ENCODE results near the gene DPEP1. TPM values are rescaled to one million over a fixed set of nuclear protein-coding genes. Genes with fewer than 3 reads are reported as not detected.
"Not testable (repeated sequence)": the region's sequence is repeated elsewhere in the genome, so short reads cannot be mapped to it uniquely, and the experiment has no call there.

Gene DPEP1
- polyA plus RNA-seq, 1 donor from 2014 or later, result not detected

DNA sequence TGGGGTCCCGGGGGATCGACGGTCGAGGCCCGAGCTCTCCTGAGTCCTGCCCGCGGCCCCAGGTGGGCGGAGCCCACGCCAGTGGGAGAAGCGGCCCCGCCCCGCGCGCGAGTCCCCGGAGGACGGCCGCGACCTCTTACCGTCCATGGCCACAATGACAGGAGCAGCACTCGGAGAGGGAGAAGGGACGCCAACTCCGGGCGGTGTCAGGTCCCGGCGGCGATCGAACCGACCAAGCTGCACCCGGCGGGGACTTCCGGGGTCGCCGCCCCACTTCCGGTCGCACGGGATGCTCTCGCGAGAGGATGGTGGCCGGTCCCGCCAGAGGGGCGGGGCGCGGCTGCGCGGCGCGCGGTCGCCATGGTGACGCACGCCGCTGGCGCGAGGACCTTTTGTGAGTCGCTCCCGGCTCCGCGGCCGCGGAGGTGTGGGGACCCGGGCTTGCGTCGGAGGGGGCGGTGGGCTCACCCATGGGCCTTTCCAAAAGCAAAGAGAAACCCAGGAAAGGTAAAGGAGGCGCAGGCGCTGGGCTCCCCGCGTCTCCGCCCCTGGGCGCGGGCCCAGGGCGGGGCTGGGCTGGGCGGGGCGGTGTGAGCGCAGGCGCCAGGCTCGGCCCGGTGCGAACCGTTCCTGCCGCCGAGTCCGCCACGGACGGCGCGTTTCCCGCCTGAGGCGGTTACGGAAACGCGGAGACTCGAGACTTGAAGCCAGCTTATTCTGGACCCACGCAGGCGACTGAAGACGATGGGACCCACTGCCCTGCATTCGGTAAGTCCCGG, 44.2 kb downstream of the DPEP1 start, which contains the start of the genes CHMP1A and SPATA33:
TSS of gene CHMP1A (minus strand) at position 267 of the 779 bp plus-strand sequence. CDS start at position 147, 120 bp downstream.
TSS of gene SPATA33 (plus strand) at position 395 of the 779 bp plus-strand sequence. CDS start at position 471, 76 bp downstream.
- H3K4me1 Mint-ChIP-seq, result peaks cover 0 to 21% (median 19%) of the 10 kb centered on the region in 3 donors
- H3K27me3 Mint-ChIP-seq, result no peaks in the 10 kb centered on the region
- peak within 1 kb of the TSS; percentile 83 to 95 (median 89) for H3K4me3 Mint-ChIP-seq

DNA sequence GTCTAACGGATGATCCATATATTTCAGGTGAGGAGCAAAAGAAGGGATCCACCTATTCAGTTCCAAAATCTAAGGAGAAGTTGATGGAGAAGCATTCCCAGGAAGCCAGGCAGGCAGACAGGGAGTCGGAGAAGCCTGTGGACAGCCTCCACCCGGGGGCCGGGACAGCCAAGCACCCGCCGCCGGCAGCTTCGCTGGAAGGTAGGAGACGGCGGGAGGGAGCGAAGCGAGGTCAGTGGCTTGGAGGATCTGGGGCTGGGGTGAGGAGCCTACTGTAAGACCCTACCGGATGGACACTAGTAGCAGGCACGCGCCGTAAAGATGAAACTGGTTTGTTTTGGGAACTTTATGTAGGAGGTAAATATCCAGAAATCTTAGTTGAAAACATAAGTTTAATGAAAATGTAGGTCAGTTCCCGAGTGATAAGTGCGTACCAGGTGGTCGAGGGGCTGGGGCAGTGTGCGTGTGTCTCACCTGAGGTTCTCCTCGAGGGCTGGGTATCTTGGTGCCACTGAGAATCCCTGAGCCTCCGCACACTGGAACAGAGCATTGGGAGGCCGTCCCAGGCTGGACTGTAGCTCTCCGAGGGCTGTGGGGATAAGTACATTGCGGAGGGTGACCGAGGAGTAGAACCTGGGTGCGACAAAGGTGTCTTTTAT, 44.9 kb downstream of the DPEP1 start:
- peak overlapping the region; percentile 67 to 93 (median 74) for H3K27ac Mint-ChIP-seq
- peak overlapping the region; percentile 83 to 95 (median 89) for H3K4me3 Mint-ChIP-seq
- peaks cover 1% of the 10 kb centered on the region for H3K36me3 Mint-ChIP-seq
- H3K9me3 Mint-ChIP-seq, result no peaks in the 10 kb centered on the region
- no peaks in the 10 kb centered on the region for H3K27me3 Mint-ChIP-seq
- H3K4me1 Mint-ChIP-seq, result peaks cover 0 to 21% (median 19%) of the 10 kb centered on the region in 3 donors

More for the DNA sequence above, 44.2 kb downstream of the DPEP1 start, which contains the start of the genes CHMP1A and SPATA33:
- Mint-ChIP-seq H3K9me3 (no peaks in the 10 kb centered on the region), H3K36me3 (no peaks in the 10 kb centered on the region), H3K27ac (peak within 1 kb of the TSS; percentile 67 to 93 (median 74))

- Mint-ChIP-seq H3K27ac (peak overlapping the region in 1 of 3 donors; percentile 45), H3K36me3 (peaks cover 3% of the 10 kb centered on the region), H3K9me3 (no peaks in the 10 kb centered on the region), H3K4me3 (peak overlapping the region in 1 of 4 donors; percentile 83), H3K27me3 (no peaks in the 10 kb centered on the region), H3K4me1 (peaks cover 0 to 20% (median 14%) of the 10 kb centered on the region in 3 donors)
Observed at GRCh38 chr16:89660146-89660545, 46.7 kb downstream of the DPEP1 start.

DNA sequence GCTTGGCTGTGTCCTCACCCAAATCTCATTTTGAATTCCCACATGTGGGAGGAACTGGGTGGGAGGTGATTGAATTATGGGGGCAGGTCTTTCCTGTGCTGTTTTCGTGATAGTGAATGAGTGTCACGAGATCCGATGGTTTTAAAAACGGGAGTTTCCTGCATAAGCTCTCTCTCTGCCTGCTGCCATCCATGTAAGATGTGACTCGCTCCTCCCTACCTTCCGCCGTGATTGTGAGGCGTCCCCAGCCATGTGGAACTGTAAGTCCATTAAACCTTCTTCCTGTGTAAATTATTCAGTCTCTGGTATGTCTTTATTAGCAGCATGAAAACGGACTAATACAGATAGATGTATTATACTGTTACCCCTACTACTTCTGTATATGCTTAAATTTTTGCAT, 47.8 kb downstream of the DPEP1 start:
- H3K4me3 Mint-ChIP-seq, result peak overlapping the region in 1 of 4 donors; percentile 59
- peaks cover 0 to 16% (median 9%) of the 10 kb centered on the region in 3 donors for H3K4me1 Mint-ChIP-seq
- peak overlapping the region in 1 of 3 donors; percentile 14 for H3K27ac Mint-ChIP-seq
- no peaks in the 10 kb centered on the region for H3K9me3 Mint-ChIP-seq
- H3K36me3 Mint-ChIP-seq, result peaks cover 3% of the 10 kb centered on the region
- H3K27me3 Mint-ChIP-seq, result no peaks in the 10 kb centered on the region

GRCh38 chr16:89664238-89664637, 50.8 kb downstream of the DPEP1 start:
- H3K4me3 Mint-ChIP-seq, H3K9me3 Mint-ChIP-seq, H3K4me1 Mint-ChIP-seq, H3K36me3 Mint-ChIP-seq, H3K27me3 Mint-ChIP-seq: not testable (repeated sequence)
- peak overlapping the region in 1 of 3 donors; percentile 21 for H3K27ac Mint-ChIP-seq

GRCh38 chr16:89667000-89667399, 53.6 kb downstream of the DPEP1 start:
- H3K27me3 Mint-ChIP-seq, H3K36me3 Mint-ChIP-seq, H3K9me3 Mint-ChIP-seq, H3K27ac Mint-ChIP-seq, H3K4me3 Mint-ChIP-seq, H3K4me1 Mint-ChIP-seq: not testable (repeated sequence)

DNA sequence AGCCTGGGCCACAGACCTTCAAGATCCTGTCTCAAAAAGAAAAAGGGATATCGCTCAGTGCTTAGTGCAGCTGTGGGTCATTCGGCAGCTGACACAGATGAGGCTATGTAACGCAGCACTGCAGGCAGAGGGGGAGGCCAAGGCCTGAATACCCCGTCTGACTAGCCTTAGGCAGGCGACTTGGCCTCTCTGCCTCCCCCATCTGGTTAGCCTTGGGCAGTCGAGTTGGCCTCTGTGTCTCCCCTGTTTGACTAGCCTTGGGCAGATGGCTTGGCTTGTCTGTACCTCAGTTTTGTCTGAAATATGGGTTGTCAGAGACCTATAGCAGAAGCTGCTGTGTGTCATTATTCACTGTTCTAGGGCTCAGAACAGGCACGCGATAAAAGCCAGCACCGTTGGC, 54.2 kb downstream of the DPEP1 start:
- H3K27me3 Mint-ChIP-seq, result no peaks in the 10 kb centered on the region
- peaks cover 0 to 6% (median 2%) of the 10 kb centered on the region in 3 donors for H3K4me1 Mint-ChIP-seq
- no peak overlapping the region for H3K4me3 Mint-ChIP-seq
- no peak overlapping the region for H3K27ac Mint-ChIP-seq
- H3K36me3 Mint-ChIP-seq, result peaks cover 3% of the 10 kb centered on the region
- peaks cover 0 to 2% (median 0%) of the 10 kb centered on the region in 3 donors for H3K9me3 Mint-ChIP-seq

DNA sequence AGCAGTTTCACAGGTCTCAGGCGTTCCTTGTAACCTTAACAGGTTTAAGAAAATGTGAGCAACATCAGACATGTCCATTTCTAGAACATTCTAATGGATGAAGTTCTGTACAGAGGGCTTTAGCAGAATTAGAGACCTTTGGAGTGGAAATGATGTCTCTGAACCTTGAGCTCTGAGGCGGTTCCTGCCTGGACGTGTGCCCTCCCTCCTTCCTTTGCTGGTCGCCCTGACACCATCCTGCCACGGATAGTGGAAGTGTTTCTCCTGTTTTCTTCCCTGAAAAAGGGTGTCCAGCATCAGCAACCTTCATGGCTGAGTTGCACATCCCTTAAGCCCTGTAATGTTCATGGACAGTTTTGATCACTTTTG, 55.3 kb downstream of the DPEP1 start:
- Mint-ChIP-seq H3K4me1 (peaks cover 0 to 4% (median 2%) of the 10 kb centered on the region in 3 donors), H3K9me3 (peaks cover 0 to 2% (median 0%) of the 10 kb centered on the region in 3 donors), H3K27me3 (no peaks in the 10 kb centered on the region), H3K27ac (no peak overlapping the region), H3K4me3 (no peak overlapping the region), H3K36me3 (peaks cover 2% of the 10 kb centered on the region)

- no peaks in the 10 kb centered on the region for H3K36me3 Mint-ChIP-seq
- H3K4me3 Mint-ChIP-seq, result no peak overlapping the region
- H3K9me3 Mint-ChIP-seq, result peaks cover 0 to 2% (median 0%) of the 10 kb centered on the region in 3 donors
- peaks cover 0 to 2% (median 2%) of the 10 kb centered on the region in 3 donors for H3K4me1 Mint-ChIP-seq
- H3K27ac Mint-ChIP-seq, result no peak overlapping the region
- H3K27me3 Mint-ChIP-seq, result no peaks in the 10 kb centered on the region
Observed at GRCh38 chr16:89669755-89670154, 56.3 kb downstream of the DPEP1 start.

DNA sequence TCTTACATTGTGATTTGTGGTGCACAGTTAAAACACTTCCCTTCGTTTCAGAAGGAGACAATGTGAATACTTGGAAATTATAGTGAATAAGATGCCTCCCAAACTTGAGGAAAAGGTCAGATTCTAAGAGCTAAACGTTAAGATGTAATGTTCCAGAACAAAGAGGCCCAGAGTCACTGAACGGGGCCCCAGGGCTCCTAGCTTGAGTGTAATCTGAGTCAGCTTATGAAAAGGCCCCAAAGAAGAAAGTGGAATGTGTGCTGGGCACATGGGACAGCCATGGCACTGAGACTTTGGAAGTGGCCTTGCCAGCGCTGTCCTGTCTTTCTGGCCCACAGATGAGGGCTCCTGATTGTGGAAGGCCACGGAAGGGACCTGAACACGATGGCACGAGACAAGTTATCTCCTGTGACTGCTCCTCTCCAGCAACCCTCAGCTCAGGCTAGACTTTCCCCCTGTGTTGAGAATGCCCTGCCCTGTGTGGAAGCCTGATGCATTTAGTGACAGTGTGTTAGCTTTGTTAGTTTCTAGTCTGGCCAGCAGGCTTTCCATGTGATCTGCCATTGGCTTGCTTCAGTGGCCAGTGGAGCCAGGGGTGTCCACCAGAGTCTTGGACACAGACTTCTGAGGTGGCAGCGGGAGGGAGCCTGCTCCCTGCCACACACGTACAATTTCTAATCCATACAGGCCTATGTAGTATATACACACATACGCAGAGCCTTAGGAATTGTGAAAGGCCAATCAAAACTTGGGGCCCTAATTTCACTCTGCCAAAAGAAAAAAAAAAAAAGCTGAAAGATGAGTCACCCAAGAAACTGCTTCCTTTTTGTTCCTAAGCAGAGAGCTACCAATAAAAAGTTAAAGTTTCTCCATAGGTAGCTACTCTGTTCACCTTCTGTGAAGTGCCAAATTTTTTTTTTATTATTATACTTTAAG, 57.3 kb downstream of the DPEP1 start:
- Mint-ChIP-seq H3K9me3 (peaks cover 0 to 3% (median 0%) of the 10 kb centered on the region in 3 donors), H3K4me3 (no peak overlapping the region), H3K27me3 (no peaks in the 10 kb centered on the region), H3K4me1 (peaks cover 0 to 2% (median 2%) of the 10 kb centered on the region in 3 donors), H3K27ac (no peak overlapping the region), H3K36me3 (no peaks in the 10 kb centered on the region)

DNA sequence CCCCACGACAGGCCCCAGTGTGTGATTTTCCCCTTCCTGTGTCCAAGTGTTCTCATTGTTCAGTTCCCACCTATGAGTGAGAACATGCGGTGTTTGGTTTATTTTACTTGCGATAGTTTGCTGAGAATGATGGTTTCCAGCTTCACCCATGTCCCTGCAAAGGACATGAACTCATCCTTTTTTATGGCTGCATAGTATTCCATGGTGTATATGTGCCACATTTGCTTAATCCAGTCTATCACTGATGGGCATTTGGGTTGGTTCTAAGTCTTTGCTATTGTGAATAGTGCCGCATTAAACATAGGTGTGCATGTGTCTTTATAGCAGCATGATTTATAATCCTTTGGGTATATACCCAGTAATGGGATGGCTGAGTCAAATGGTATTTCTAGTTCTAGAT, 58.1 kb downstream of the DPEP1 start:
- not testable (repeated sequence) for H3K27ac Mint-ChIP-seq, H3K4me1 Mint-ChIP-seq, H3K27me3 Mint-ChIP-seq, H3K36me3 Mint-ChIP-seq, H3K4me3 Mint-ChIP-seq, H3K9me3 Mint-ChIP-seq

- Mint-ChIP-seq H3K27me3 (no peaks in the 10 kb centered on the region), H3K27ac (no peak overlapping the region), H3K9me3 (peaks cover 0 to 2% (median 0%) of the 10 kb centered on the region in 3 donors), H3K36me3 (no peaks in the 10 kb centered on the region), H3K4me3 (no peak overlapping the region), H3K4me1 (peaks cover 0 to 2% (median 0%) of the 10 kb centered on the region in 3 donors)
Observed at GRCh38 chr16:89672177-89672941, 58.9 kb downstream of the DPEP1 start.

DNA sequence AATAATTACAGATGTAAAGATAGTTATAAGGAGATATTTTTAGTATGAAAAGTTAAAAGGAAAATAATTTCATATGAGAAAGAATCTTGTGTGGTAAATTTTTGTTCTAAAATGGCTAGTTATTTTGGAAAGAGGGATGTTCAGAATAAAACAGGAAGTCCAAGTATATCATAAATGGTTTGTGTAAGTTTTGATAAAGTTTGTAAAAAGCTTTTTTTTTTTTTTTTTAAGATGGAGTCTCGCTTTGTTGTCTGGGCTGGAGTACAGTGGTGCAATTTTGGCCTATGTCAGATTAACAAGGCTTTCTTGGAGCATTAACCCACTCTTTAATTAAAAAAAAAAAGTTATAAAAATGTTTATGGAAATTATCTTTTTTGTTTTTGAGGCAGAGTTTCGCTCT, 64.8 kb downstream of the DPEP1 start:
- H3K4me1 Mint-ChIP-seq, result no peaks in the 10 kb centered on the region
- no peaks in the 10 kb centered on the region for H3K36me3 Mint-ChIP-seq
- H3K9me3 Mint-ChIP-seq, result peaks cover 0 to 2% (median 0%) of the 10 kb centered on the region in 3 donors

GRCh38 chr16:89685916-89686315, 72.5 kb downstream of the DPEP1 start:
- Mint-ChIP-seq H3K27me3 (no peaks in the 10 kb centered on the region), H3K27ac (peak overlapping the region in 2 of 3 donors; percentile 88 to 94), H3K36me3 (peaks cover 4% of the 10 kb centered on the region), H3K4me1 (peaks cover 4 to 9% (median 8%) of the 10 kb centered on the region in 3 donors), H3K9me3 (no peaks in the 10 kb centered on the region), H3K4me3 (peak overlapping the region; percentile 39 to 97 (median 52))

More for the DNA sequence above, 64.8 kb downstream of the DPEP1 start:
- Mint-ChIP-seq H3K27ac (no peak overlapping the region), H3K4me3 (no peak overlapping the region), H3K27me3 (no peaks in the 10 kb centered on the region)

Data from IgD-negative memory B cell (primary cell).